ENCODE results near the gene MYO3A. TPM values are rescaled to one million over a fixed set of nuclear protein-coding genes. Genes with fewer than 3 reads are reported as not detected.

Gene MYO3A
- total and polyA plus RNA-seq, 2 donors (not counting 1 experiment from before 2014, with no cell fraction given): 0.27 to 1.4 TPM

- no peak overlapping the region for H3K4me3 Mint-ChIP-seq
- no peak overlapping the region for H3K27ac Mint-ChIP-seq
- Histone ChIP-seq H3K27ac (ENCODE audit: low read length in 2 of 2) (no peak overlapping the region), H3K9ac (ENCODE audit: low read length) (no peak overlapping the region), H3K4me3 (ENCODE audit: control extremely low read depth in 1 of 5, extremely low read depth in 1 of 5, insufficient read depth in 1 of 5, low read depth in 2 of 5, low read length in 4 of 5) (no peak overlapping the region), H3K4me2 (replicated peaks; ENCODE audit: low read depth, low read length, poor library complexity, severe bottlenecking) (no peak overlapping the region), H3K36me3 (replicated peaks in 1 of 2; ENCODE audit: control extremely low read depth in 1 of 2, control insufficient read depth in 1 of 2, extremely low read depth in 1 of 2, insufficient read depth in 2 of 2, low read length in 1 of 2) (no peaks in the 10 kb centered on the region), H3K79me2 (ENCODE audit: control insufficient read depth, insufficient read depth, low read length) (no peaks in the 10 kb centered on the region), H3K9me3 (ENCODE audit: control extremely low read depth in 1 of 3, control insufficient read depth in 2 of 3, insufficient read depth in 1 of 3, low read length in 2 of 3) (no peaks in the 10 kb centered on the region), H4K20me1 (ENCODE audit: control insufficient read depth, insufficient read depth, low read length, poor library complexity, severe bottlenecking) (no peaks in the 10 kb centered on the region), H3K27me3 (replicated peaks in 1 of 4; ENCODE audit: control extremely low read depth in 1 of 4, control insufficient read depth in 3 of 4, insufficient read depth in 4 of 4, low read length in 3 of 4) (no peaks in the 10 kb centered on the region), H3K4me1 (ENCODE audit: control insufficient read depth in 2 of 2, insufficient read depth in 2 of 2, low read length in 2 of 2) (no peaks in the 10 kb centered on the region), H2AFZ (ENCODE audit: insufficient read depth, low read depth, low read length, poor library complexity, severe bottlenecking) (no peak overlapping the region)
- H3K4me1 Mint-ChIP-seq: no peaks in the 10 kb centered on the region
- ChIA-PET CTCF (no interaction called here), POLR2A (no interaction called here)
- no peaks in the 10 kb centered on the region for H3K9me3 Mint-ChIP-seq (ENCODE audit: insufficient read depth)
- H3K27me3 Mint-ChIP-seq: no peaks in the 10 kb centered on the region
- no peak for TF ChIP-seq CTCF (IDR thresholded peaks at IDR 0.05)
- no peak for TF ChIP-seq EZH2 (IDR thresholded peaks at IDR 0.05; ENCODE audit: borderline replicate concordance, insufficient read depth, low read depth, low read length, poor library complexity, severe bottlenecking)
- WGBS (ENCODE audit: insufficient coverage): no CpG with 5 or more reads among the region's 2 CpGs
- DNase-seq: no peak
- intact Hi-C loops (cut with micrococcal nuclease): no loop called here
- ATAC-seq (ENCODE audit: low read depth): no peak
Observed at GRCh38 chr10:26024303-26024702, 90.3 kb downstream of the MYO3A start.

DNA sequence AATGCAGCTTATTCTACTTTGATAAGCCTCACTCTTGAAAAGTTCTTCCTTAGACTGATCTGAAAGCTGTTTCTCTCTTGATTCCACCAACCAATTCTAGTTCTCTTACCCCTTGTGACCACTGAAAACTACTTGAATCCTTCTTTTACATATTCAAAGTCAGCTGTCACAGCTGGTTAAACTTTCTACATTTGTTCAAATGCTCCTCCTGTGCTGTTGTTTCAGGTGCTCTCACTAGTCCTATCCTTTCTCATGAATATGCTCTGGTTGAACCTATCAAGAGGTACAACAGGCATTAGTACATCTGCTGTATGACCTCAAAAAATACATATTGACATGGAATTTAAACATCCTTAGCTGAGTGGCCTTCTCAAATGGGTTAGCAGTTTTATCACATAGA lies 91.5 kb downstream of the MYO3A start:
- Histone ChIP-seq H3K79me2 (ENCODE audit: control insufficient read depth, insufficient read depth, low read length) (no peaks in the 10 kb centered on the region), H3K27me3 (replicated peaks in 1 of 4; ENCODE audit: control extremely low read depth in 1 of 4, control insufficient read depth in 3 of 4, insufficient read depth in 4 of 4, low read length in 3 of 4) (no peaks in the 10 kb centered on the region), H3K9me3 (ENCODE audit: control extremely low read depth in 1 of 3, control insufficient read depth in 2 of 3, insufficient read depth in 1 of 3, low read length in 2 of 3) (no peaks in the 10 kb centered on the region), H3K36me3 (replicated peaks in 1 of 2; ENCODE audit: control extremely low read depth in 1 of 2, control insufficient read depth in 1 of 2, extremely low read depth in 1 of 2, insufficient read depth in 2 of 2, low read length in 1 of 2) (no peaks in the 10 kb centered on the region), H3K4me1 (ENCODE audit: control insufficient read depth in 2 of 2, insufficient read depth in 2 of 2, low read length in 2 of 2) (no peaks in the 10 kb centered on the region), H2AFZ (ENCODE audit: insufficient read depth, low read depth, low read length, poor library complexity, severe bottlenecking) (no peak overlapping the region), H4K20me1 (ENCODE audit: control insufficient read depth, insufficient read depth, low read length, poor library complexity, severe bottlenecking) (no peaks in the 10 kb centered on the region), H3K27ac (ENCODE audit: low read length in 2 of 2) (no peak overlapping the region), H3K4me3 (ENCODE audit: control extremely low read depth in 1 of 5, extremely low read depth in 1 of 5, insufficient read depth in 1 of 5, low read depth in 2 of 5, low read length in 4 of 5) (no peak overlapping the region), H3K4me2 (replicated peaks; ENCODE audit: low read depth, low read length, poor library complexity, severe bottlenecking) (no peak overlapping the region), H3K9ac (ENCODE audit: low read length) (no peak overlapping the region)
- H3K4me1 Mint-ChIP-seq: no peaks in the 10 kb centered on the region
- no peak overlapping the region for H3K27ac Mint-ChIP-seq
- intact Hi-C loops (cut with micrococcal nuclease): no loop called here
- DNase-seq: no peak
- no peak overlapping the region for H3K4me3 Mint-ChIP-seq
- H3K27me3 Mint-ChIP-seq: no peaks in the 10 kb centered on the region
- no peaks in the 10 kb centered on the region for H3K9me3 Mint-ChIP-seq (ENCODE audit: insufficient read depth)
- CTCF ChIA-PET: no interaction called here
- ATAC-seq (ENCODE audit: low read depth): no peak
- TF ChIP-seq CTCF (IDR thresholded peaks at IDR 0.05) (no peak), EZH2 (IDR thresholded peaks at IDR 0.05; ENCODE audit: borderline replicate concordance, insufficient read depth, low read depth, low read length, poor library complexity, severe bottlenecking) (no peak)
- POLR2A ChIA-PET: no interaction called here

All from B cell (primary cell).